Naive B cell (primary cell): ENCODE results near the gene HMG20B. TPM values are rescaled to one million over a fixed set of nuclear protein-coding genes. Genes with fewer than 3 reads are reported as not detected.

Source experiments
- ATAC-seq, 2 donors: fragments of 150-1000 bp; cut with Tn5 transposase; 2 replicates each; pipeline ENCODE4 v1.10.0; 2021; ENCODE audit warnings: low read depth in 2 of 2, mild to moderate bottlenecking in 2 of 2, moderate library complexity in 2 of 2
- DNase-seq: peaks from one replicate; pipeline ENCODE4 v3.0.0; 2022
- H3K27ac Mint-ChIP-seq, 6 donors: one replicate each; pipeline ENCODE4 v1.8.0; 2020 to 2022; ENCODE audit warnings: mild to moderate bottlenecking in 6 of 6, mixed read lengths in 6 of 6, moderate library complexity in 5 of 6, inconsistent platforms in 2 of 6
- H3K27me3 Mint-ChIP-seq, 3 donors: one replicate each; pipeline ENCODE4 v1.8.0; 2021 to 2022; ENCODE audit warnings: mixed read lengths in 3 of 3, mild to moderate bottlenecking in 1 of 3
- H3K36me3 Mint-ChIP-seq, 2 donors: one replicate each; pipeline ENCODE4 v1.8.0; 2020 to 2022; ENCODE audit warnings: mixed read lengths in 2 of 2, inconsistent platforms in 1 of 2, mild to moderate bottlenecking in 1 of 2
- H3K4me1 Mint-ChIP-seq, 3 donors: one replicate each; pipeline ENCODE4 v1.8.0; 2020 to 2022; ENCODE audit warnings: mixed read lengths in 3 of 3, inconsistent platforms in 1 of 3, mild to moderate bottlenecking in 1 of 3, moderate library complexity in 1 of 3
- H3K4me3 Mint-ChIP-seq, 8 donors: one replicate each; pipeline ENCODE4 v1.8.0; 2020 to 2022; ENCODE audit warnings: mild to moderate bottlenecking in 8 of 8, mixed read lengths in 8 of 8, moderate library complexity in 8 of 8, inconsistent platforms in 2 of 8
- H3K9me3 Mint-ChIP-seq, 7 donors: one replicate each; pipeline ENCODE4 v1.8.0; 2020 to 2022; ENCODE audit warnings: mixed read lengths in 7 of 7, mild to moderate bottlenecking in 5 of 7, inconsistent platforms in 2 of 7, moderate library complexity in 1 of 7
- polyA plus RNA-seq, 6 donors: library from polyadenylated mRNA; unstranded; fragments of 300-500 nt; fragmentation: Illumina TruSeq; gene quantifications; one replicate each; pipeline ENCODE4 v1.2.3, GENCODE V29; 2021; ENCODE audit warnings: low read depth in 6 of 6

HMG20B gene
- polyA plus RNA-seq, 6 donors from 2014 or later, result 36.4 to 46.9 (median 44.3) TPM

- ATAC-seq (no peak), DNase-seq (no peak)
- Mint-ChIP-seq H3K36me3 (no peaks in the 10 kb centered on the region), H3K9me3 (no peaks in the 10 kb centered on the region), H3K4me3 (no peak overlapping the region), H3K27me3 (no peaks in the 10 kb centered on the region), H3K27ac (peak overlapping the region in 1 of 6 donors; percentile 61), H3K4me1 (peaks cover 0 to 6% (median 5%) of the 10 kb centered on the region in 3 donors)
Observed at GRCh38 chr19:3589439-3589838, 16.7 kb downstream of the HMG20B start.

DNA sequence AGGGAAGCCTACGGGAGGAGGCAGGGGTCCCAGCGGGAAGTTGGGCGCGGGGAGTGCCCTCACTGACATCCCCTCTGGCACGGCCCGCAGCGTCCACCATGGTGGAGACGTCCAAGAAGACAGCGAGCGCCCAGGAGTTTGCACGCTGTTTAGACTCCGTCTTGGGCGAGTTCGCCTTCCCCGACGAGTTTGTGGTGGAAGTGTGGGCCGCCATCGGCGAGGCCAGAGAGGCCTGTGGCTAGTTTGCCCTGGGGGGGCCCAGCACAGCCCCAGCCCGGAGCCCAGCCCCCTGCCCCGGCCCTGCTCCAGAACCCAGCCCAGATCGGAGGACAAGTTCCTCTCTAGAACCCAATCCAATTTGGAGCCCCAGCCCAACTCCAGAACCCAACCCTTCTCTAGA, 17.2 kb downstream of the HMG20B start:
- no peaks in the 10 kb centered on the region for H3K36me3 Mint-ChIP-seq
- no peak overlapping the region for H3K27ac Mint-ChIP-seq
- ATAC-seq (no peak), DNase-seq (no peak)
- H3K4me1 Mint-ChIP-seq, result peaks cover 0 to 6% (median 5%) of the 10 kb centered on the region in 3 donors
- H3K27me3 Mint-ChIP-seq, result no peaks in the 10 kb centered on the region
- H3K9me3 Mint-ChIP-seq, result no peaks in the 10 kb centered on the region
- H3K4me3 Mint-ChIP-seq, result no peak overlapping the region

- H3K27me3 Mint-ChIP-seq, result no peaks in the 10 kb centered on the region
- H3K36me3 Mint-ChIP-seq, result no peaks in the 10 kb centered on the region
- peaks cover 0 to 2% (median 2%) of the 10 kb centered on the region in 3 donors for H3K4me1 Mint-ChIP-seq
- DNase-seq (no peak), ATAC-seq (no peak)
- no peaks in the 10 kb centered on the region for H3K9me3 Mint-ChIP-seq
- H3K27ac Mint-ChIP-seq, result peak overlapping the region in 2 of 6 donors; percentile 15 to 63
- peak overlapping the region in 1 of 8 donors; percentile 16 for H3K4me3 Mint-ChIP-seq
Observed at GRCh38 chr19:3590991-3591659, 18.4 kb downstream of the HMG20B start.

DNA sequence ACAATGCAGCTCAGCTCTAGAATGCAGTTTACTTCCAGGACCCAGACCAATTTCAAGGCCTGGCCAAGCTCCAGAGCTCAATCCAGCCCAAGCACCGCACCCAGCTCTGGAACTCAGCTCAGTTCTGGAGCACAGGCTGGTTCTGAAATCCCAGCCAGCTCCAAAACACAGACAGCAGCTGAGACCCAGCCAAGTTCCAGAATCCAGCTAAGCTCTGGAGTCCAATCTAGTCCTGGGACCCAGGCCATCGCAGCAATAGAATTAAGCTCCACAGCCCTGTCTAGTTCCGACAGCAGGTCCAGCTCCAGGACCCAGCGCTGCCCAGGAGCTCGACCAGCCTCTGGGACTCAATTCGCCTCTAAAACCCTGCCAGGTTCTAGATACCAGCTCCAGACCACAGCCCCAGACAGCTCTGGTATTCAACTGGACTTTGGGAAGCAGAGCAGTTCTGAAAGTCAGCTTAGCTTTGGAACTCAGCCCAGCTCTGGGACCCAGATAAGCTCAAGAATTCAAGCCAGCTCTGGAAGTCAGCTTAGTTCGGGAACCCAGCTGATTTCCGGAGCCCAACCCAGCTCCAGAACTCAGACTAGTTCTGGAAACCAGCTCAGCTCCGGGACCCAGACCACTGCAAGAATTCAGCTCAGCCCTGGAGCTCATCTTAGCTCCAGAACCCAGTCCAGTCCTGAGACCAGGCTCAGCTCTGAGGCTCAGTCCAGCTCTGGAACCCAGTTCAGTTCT, 19.3 kb downstream of the HMG20B start:
- H3K36me3 Mint-ChIP-seq, result no peaks in the 10 kb centered on the region

GRCh38 chr19:3593156-3593555, 20.4 kb downstream of the HMG20B start:
- Mint-ChIP-seq H3K36me3 (no peaks in the 10 kb centered on the region), H3K4me1 (peaks cover 0 to 2% (median 0%) of the 10 kb centered on the region in 3 donors), H3K4me3 (no peak overlapping the region), H3K9me3 (no peaks in the 10 kb centered on the region), H3K27ac (peak overlapping the region in 1 of 6 donors; percentile 25), H3K27me3 (no peaks in the 10 kb centered on the region)
- no peak for DNase-seq
- ATAC-seq, result no peak

More for the DNA sequence above, 19.3 kb downstream of the HMG20B start:
- Mint-ChIP-seq H3K4me3 (no peak overlapping the region), H3K4me1 (peaks cover 0 to 2% (median 0%) of the 10 kb centered on the region in 3 donors), H3K27me3 (no peaks in the 10 kb centered on the region), H3K9me3 (no peaks in the 10 kb centered on the region), H3K27ac (peak overlapping the region in 1 of 6 donors; percentile 63)
- ATAC-seq (no peak), DNase-seq (no peak)

DNA sequence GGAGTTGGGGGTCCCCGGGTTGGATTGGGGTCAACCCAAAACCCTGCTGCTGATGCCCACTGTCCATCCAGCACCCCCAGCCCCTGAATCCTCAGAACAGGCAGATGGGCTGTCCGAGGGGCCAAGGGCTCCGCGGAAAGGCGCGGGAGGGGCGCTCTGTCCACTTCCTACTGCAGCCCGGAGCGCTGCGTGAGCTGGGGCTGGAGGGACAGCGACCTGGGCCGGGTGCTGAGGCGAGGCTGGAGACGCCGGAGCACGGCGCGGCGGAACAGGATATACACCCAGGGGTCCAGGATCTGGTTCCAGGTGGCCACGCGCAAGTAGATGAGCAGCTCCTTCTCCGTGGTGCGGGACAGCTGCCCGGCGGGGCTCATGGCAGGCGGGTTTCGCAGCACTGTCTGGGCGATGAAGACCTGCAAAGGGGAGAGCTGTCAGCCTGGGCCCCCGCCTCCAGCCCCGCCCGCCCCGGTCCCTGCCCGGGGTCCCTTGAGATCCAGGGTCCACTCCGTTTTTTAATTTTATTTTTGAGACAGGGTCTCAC, 22.8 kb downstream of the HMG20B start:
- Mint-ChIP-seq H3K36me3 (no peaks in the 10 kb centered on the region), H3K9me3 (peaks cover 0 to 1% (median 0%) of the 10 kb centered on the region in 7 donors), H3K4me1 (peaks cover 0 to 2% (median 0%) of the 10 kb centered on the region in 3 donors), H3K27me3 (no peaks in the 10 kb centered on the region), H3K27ac (no peak overlapping the region), H3K4me3 (no peak overlapping the region)
- ATAC-seq (no peak), DNase-seq (no peak)

GRCh38 chr19:3599776-3600187, 27.0 kb downstream of the HMG20B start:
- Mint-ChIP-seq H3K4me1 (no peaks in the 10 kb centered on the region), H3K36me3 (no peaks in the 10 kb centered on the region), H3K27ac (no peak overlapping the region), H3K4me3 (no peak overlapping the region), H3K27me3 (no peaks in the 10 kb centered on the region), H3K9me3 (peaks cover 0 to 1% (median 0%) of the 10 kb centered on the region in 7 donors)
- ATAC-seq (no peak), DNase-seq (no peak)

DNA sequence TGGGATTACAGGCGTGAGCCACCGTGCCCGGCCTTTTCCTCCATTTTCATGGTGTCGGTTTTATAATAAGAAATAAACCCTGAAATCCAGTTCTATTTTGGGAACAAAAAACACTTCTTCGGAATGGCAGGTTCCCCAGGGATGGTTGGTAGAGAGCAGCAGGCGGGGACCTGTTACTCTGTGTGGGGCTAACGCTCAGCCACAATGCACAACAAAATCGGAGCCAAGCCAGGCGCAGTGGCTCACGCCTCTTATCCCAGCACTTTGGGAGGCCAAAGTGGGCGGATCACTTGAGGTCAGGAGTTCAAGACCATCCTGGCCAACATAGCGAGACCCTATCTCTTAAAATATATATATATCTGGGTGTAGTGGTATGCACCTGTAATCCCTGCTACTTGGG, 28.3 kb downstream of the HMG20B start:
- Mint-ChIP-seq H3K9me3 (peaks cover 0 to 1% (median 0%) of the 10 kb centered on the region in 7 donors), H3K27ac (no peak overlapping the region), H3K27me3 (no peaks in the 10 kb centered on the region), H3K4me3 (peak overlapping the region in 2 of 8 donors; percentile 20 to 41), H3K4me1 (no peaks in the 10 kb centered on the region), H3K36me3 (no peaks in the 10 kb centered on the region)
- DNase-seq (no peak), ATAC-seq (no peak)

- Mint-ChIP-seq H3K9me3 (peaks cover 0 to 1% (median 0%) of the 10 kb centered on the region in 7 donors), H3K4me1 (peaks cover 12 to 14% (median 13%) of the 10 kb centered on the region in 3 donors), H3K36me3 (no peaks in the 10 kb centered on the region), H3K4me3 (peak overlapping the region in 1 of 8 donors; percentile 61), H3K27me3 (no peaks in the 10 kb centered on the region), H3K27ac (peak overlapping the region in 1 of 6 donors; percentile 84)
- ATAC-seq, result no peak
- no peak for DNase-seq
Observed at GRCh38 chr19:3603121-3603811, 30.5 kb downstream of the HMG20B start.

- Mint-ChIP-seq H3K4me3 (peak overlapping the region in 4 of 8 donors; percentile 48 to 75 (median 70)), H3K9me3 (peaks cover 0 to 1% (median 0%) of the 10 kb centered on the region in 7 donors), H3K4me1 (peaks cover 15 to 18% (median 17%) of the 10 kb centered on the region in 3 donors), H3K36me3 (no peaks in the 10 kb centered on the region), H3K27ac (peak overlapping the region in 4 of 6 donors; percentile 27 to 88 (median 54)), H3K27me3 (no peaks in the 10 kb centered on the region)
- DNase-seq, result no peak
- peak in 1 of 2 donors; percentile 9 for ATAC-seq
Observed at GRCh38 chr19:3604227-3604986, 31.7 kb downstream of the HMG20B start.

- Mint-ChIP-seq H3K4me1 (peaks cover 15 to 18% (median 18%) of the 10 kb centered on the region in 3 donors), H3K27ac (peak overlapping the region in 1 of 6 donors; percentile 3), H3K9me3 (peaks cover 0 to 1% (median 0%) of the 10 kb centered on the region in 7 donors), H3K27me3 (no peaks in the 10 kb centered on the region), H3K36me3 (no peaks in the 10 kb centered on the region), H3K4me3 (no peak overlapping the region)
- peak; percentile 66 for DNase-seq
- ATAC-seq, result peak; percentile 65 to 76
Observed at GRCh38 chr19:3604987-3605343, 32.2 kb downstream of the HMG20B start.

DNA sequence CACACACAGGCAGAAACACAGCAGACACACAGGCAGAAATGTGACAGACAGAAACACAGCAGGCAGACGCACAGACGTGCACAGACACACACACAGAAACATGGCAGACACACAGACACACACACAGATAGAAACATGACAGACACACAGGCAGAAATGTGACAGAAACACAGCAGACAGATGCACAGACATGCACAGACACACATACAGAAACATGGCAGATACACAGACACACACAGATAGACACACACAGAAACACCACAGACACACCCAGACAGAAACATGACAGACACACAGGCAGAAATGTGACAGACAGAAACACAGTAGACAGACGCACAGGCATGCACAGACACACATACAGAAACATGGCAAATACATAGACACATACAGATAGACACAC, 32.6 kb downstream of the HMG20B start:
- no peak for ATAC-seq

GRCh38 chr19:3605770-3606169, 33.0 kb downstream of the HMG20B start:
- no peak overlapping the region for H3K27ac Mint-ChIP-seq
- no peak overlapping the region for H3K4me3 Mint-ChIP-seq
- H3K36me3 Mint-ChIP-seq, result no peaks in the 10 kb centered on the region
- peaks cover 15 to 18% (median 18%) of the 10 kb centered on the region in 3 donors for H3K4me1 Mint-ChIP-seq
- H3K9me3 Mint-ChIP-seq, result no peaks in the 10 kb centered on the region
- DNase-seq (no peak), ATAC-seq (no peak)
- H3K27me3 Mint-ChIP-seq, result no peaks in the 10 kb centered on the region

More for the DNA sequence above, 32.6 kb downstream of the HMG20B start:
- Mint-ChIP-seq H3K4me1 (peaks cover 15 to 18% (median 18%) of the 10 kb centered on the region in 3 donors), H3K36me3 (no peaks in the 10 kb centered on the region), H3K4me3 (no peak overlapping the region), H3K27me3 (no peaks in the 10 kb centered on the region), H3K27ac (no peak overlapping the region), H3K9me3 (no peaks in the 10 kb centered on the region)
- no peak for DNase-seq
